ENCODE results near the gene ALG14. TPM values are rescaled to one million over a fixed set of nuclear protein-coding genes. Genes with fewer than 3 reads are reported as not detected.

ALG14 gene
- total RNA-seq, 2 donors from 2014 or later, result 11.4 to 19.4 TPM

DNA sequence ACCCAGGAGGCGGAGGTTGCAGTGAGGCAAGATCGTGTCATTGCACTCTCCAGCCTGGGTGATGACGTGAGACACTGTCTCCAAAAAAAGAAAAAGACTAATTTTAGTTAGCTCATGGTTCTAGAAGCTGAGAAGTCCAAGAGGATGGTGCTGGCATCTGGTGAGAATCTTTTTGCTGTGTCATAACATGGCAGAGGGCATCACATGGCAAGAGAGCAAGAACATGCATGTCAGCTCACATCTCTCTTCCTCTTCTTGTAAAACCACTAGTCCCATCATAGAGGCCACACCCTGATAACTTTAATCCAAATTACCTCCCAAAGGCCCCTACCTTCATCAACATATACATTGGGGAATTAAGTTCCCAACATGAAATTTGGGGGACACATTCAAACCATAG is 132.0 kb downstream of the ALG14 start:
- Histone ChIP-seq H3K27me3 (no peaks in the 10 kb centered on the region), H3K4me3 (no peak overlapping the region), H3K36me3 (no peaks in the 10 kb centered on the region), H3K9ac (ENCODE audit: low read depth in 2 of 2, low read length in 2 of 2) (no peak overlapping the region), H3K4me1 (no peaks in the 10 kb centered on the region), H3K27ac (no peak overlapping the region), H3K9me3 (no peaks in the 10 kb centered on the region)
- intact Hi-C loops (cut with DNase I), result no loop called here
- DNase-seq, result no peak
- TF ChIP-seq, protein P1, sequence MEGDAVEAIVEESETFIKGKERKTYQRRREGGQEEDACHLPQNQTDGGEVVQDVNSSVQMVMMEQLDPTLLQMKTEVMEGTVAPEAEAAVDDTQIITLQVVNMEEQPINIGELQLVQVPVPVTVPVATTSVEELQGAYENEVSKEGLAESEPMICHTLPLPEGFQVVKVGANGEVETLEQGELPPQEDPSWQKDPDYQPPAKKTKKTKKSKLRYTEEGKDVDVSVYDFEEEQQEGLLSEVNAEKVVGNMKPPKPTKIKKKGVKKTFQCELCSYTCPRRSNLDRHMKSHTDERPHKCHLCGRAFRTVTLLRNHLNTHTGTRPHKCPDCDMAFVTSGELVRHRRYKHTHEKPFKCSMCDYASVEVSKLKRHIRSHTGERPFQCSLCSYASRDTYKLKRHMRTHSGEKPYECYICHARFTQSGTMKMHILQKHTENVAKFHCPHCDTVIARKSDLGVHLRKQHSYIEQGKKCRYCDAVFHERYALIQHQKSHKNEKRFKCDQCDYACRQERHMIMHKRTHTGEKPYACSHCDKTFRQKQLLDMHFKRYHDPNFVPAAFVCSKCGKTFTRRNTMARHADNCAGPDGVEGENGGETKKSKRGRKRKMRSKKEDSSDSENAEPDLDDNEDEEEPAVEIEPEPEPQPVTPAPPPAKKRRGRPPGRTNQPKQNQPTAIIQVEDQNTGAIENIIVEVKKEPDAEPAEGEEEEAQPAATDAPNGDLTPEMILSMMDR (IDR thresholded peaks at IDR 0.05), result no peak

DNA sequence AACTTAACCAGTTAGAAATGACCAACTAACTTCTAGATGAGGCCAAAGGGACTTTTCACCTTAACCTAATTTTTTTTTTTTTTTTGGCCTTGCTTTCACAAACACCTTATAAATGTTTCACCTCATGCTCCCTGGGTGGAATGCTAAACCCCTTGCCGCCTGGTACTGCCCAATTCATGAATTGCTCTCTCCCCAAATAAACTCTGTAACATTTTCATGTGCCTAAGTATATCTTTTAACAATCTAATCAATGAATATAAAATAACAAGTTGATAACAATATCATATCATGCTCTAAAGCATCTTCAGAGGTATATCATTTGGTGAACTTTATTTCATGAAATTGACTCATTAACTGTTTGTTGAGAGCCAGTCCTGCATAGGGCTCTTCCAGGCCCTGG is 134.9 kb downstream of the ALG14 start:
- intact Hi-C loops (cut with DNase I), result no loop called here
- H3K4me1 ChIP-seq, result no peaks in the 10 kb centered on the region
- no peak for DNase-seq
- no peak overlapping the region for H3K4me3 ChIP-seq
- no peaks in the 10 kb centered on the region for H3K27me3 ChIP-seq
- no peak overlapping the region for H3K27ac ChIP-seq
- no peaks in the 10 kb centered on the region for H3K36me3 ChIP-seq
- H3K9me3 ChIP-seq, result no peaks in the 10 kb centered on the region
- H3K9ac ChIP-seq (ENCODE audit: low read depth in 2 of 2, low read length in 2 of 2), result no peak overlapping the region
- TF ChIP-seq, protein P1 (IDR thresholded peaks at IDR 0.05), result no peak

DNA sequence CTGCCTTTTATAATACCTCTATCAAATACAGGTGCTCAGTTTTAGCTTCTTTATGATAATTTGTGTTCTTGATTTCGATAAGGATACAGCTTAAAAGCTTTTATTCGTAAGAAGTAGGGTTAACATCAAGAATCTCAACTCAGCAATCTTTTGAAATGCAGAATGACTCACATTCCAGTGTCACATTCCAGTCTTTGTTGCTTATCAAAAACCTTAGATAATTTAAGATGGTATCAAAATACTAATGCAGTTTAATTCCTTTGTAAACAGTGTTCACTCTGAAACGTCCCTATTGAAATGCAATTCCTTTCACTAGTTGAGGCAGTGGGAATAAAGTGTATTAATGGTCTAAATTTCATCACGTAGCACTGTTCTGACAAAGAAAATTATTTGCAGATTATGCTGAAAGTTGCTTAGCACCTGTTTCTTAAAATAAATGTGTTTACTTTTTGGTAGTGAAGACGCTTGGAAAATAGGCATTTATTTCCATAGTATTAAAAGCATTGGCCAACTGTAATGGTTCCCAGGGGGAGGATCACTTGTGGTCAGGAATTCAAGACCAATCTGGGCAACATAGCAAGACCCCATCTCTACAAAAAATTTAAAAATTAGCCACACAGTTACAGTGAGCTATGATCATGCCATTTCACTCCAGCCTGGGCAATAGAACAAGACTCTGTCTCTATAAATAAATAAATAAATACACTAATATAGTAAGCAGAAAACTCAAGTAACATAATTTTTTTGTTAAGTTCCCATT is 135.7 kb downstream of the ALG14 start:
- TF ChIP-seq, protein P1 (IDR thresholded peaks at IDR 0.05), result no peak
- Histone ChIP-seq H3K36me3 (no peaks in the 10 kb centered on the region), H3K9ac (ENCODE audit: low read depth in 2 of 2, low read length in 2 of 2) (no peak overlapping the region), H3K4me3 (no peak overlapping the region), H3K9me3 (no peaks in the 10 kb centered on the region), H3K27ac (no peak overlapping the region), H3K27me3 (no peaks in the 10 kb centered on the region), H3K4me1 (no peaks in the 10 kb centered on the region)
- DNase-seq, result no peak
- intact Hi-C loops (cut with DNase I), result no loop called here

DNA sequence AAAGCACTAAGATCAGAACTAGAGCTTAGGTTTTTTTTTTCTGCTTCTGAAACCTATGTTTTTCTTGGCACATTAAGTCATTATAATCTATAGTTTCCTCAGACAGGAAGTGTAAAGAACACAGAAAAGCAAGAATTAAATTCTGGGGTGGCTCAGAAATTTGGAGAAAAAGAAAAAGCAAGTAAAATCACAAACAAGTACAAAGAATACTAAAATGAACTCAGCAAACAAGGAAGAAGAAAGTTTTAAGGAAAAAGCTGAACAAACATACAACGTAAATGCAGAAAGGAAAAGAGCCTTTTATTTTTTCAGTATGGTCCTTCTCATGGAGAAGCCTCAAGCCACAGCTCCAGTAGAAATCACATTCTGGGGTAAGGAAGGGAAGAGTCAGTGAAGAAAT is 137.3 kb downstream of the ALG14 start:
- no peak for DNase-seq
- H3K9me3 ChIP-seq, result no peaks in the 10 kb centered on the region
- TF ChIP-seq, protein P1 (IDR thresholded peaks at IDR 0.05), result no peak
- H3K4me1 ChIP-seq, result no peaks in the 10 kb centered on the region
- H3K36me3 ChIP-seq, result no peaks in the 10 kb centered on the region
- no peak overlapping the region for H3K4me3 ChIP-seq
- no peaks in the 10 kb centered on the region for H3K27me3 ChIP-seq
- intact Hi-C loops (cut with DNase I), result no loop called here
- H3K9ac ChIP-seq (ENCODE audit: low read depth in 2 of 2, low read length in 2 of 2), result no peak overlapping the region
- no peak overlapping the region for H3K27ac ChIP-seq

DNA sequence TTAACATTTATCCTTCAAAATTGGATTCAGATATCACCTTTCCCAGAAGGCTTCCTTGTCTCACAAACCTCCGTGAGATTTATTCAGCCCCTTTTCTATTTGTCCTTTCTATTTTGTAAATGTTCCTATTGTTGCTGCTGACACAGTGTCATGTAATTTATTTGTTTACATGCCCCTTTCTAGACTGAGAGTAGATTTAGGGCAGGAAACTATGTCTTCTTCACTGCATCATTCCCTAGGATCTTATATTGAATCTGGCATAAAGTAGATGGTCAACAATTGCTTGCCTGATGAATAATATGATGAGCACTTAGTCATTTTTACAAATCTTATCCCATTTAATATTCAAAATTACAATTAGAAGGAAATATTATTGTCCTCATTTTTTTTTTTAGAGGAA is 137.7 kb downstream of the ALG14 start:
- intact Hi-C loops (cut with DNase I), result no loop called here
- TF ChIP-seq, protein P1 (IDR thresholded peaks at IDR 0.05), result no peak
- Histone ChIP-seq H3K27me3 (no peaks in the 10 kb centered on the region), H3K9me3 (no peaks in the 10 kb centered on the region), H3K4me3 (no peak overlapping the region), H3K4me1 (no peaks in the 10 kb centered on the region), H3K27ac (no peak overlapping the region), H3K36me3 (no peaks in the 10 kb centered on the region), H3K9ac (ENCODE audit: low read depth in 2 of 2, low read length in 2 of 2) (no peak overlapping the region)
- DNase-seq, result no peak

Data from colonic mucosa (tissue), 4 donors.